22Rv1 (cell line): ENCODE measurements around the gene DNM1.

Experiments
- ZFX ChIP-seq: fragments of 450-650 bp; IDR thresholded peaks from 2 replicates; pipeline ENCODE4 v1.6.1; 2017; ENCODE audit warnings: antibody characterized with exemption, borderline replicate concordance
- TF ChIP-seq, protein P1 (sequence below): fragments of 450-650 bp; IDR thresholded peaks from 2 replicates; pipeline ENCODE4 v1.5.1; 2017; ENCODE audit warnings: mild to moderate bottlenecking

DNA sequence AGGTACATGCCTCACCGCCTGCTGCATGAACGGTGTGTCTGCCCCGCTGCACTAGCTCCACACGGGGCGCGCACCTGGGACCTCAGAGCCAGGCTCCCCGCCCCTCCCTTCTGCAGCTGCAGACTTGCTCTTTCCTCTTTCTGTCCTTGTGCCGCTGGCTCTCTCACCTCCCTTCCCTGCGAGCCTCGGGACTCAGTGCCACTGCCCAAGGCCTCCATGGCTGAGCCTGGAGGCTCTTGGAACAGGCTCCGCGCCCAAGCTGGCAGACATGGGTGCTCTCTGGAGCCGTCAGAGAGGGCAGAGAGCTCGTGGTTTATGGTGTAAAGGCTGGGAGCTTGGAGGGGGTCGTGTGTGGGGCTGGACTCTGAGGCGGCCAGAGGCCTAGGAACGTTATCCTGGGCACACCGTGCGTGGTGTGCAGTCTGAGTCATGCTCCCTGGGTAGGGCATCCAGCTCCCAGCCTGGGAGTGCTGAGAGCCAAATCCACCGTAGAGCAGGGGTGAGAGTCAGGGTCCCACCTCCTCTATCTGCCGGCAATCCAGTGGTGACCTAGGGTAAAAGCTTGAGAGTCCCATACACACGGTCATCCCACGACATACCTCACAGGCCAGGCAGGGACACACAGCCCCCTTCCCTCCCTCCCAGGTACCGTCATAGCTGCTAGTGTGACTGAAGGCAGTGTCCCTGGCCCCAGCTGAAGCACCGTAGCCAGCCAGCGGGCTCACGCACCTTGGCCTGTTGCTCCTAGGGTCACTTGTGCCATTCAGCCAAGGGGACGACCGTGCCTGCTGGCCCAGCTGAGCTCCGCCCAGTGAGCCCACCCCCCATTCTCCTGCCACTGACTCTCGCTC, 50.2 kb downstream of the DNM1 start:
- TF ChIP-seq, protein P1, sequence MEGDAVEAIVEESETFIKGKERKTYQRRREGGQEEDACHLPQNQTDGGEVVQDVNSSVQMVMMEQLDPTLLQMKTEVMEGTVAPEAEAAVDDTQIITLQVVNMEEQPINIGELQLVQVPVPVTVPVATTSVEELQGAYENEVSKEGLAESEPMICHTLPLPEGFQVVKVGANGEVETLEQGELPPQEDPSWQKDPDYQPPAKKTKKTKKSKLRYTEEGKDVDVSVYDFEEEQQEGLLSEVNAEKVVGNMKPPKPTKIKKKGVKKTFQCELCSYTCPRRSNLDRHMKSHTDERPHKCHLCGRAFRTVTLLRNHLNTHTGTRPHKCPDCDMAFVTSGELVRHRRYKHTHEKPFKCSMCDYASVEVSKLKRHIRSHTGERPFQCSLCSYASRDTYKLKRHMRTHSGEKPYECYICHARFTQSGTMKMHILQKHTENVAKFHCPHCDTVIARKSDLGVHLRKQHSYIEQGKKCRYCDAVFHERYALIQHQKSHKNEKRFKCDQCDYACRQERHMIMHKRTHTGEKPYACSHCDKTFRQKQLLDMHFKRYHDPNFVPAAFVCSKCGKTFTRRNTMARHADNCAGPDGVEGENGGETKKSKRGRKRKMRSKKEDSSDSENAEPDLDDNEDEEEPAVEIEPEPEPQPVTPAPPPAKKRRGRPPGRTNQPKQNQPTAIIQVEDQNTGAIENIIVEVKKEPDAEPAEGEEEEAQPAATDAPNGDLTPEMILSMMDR = no peak
- TF ChIP-seq ZFX = no peak
